ENCODE data around the gene PPM1L.
"Not testable (repeated sequence)": the region's sequence is repeated elsewhere in the genome, so short reads cannot be mapped to it uniquely, and the experiment has no call there.

PPM1L gene

DNA sequence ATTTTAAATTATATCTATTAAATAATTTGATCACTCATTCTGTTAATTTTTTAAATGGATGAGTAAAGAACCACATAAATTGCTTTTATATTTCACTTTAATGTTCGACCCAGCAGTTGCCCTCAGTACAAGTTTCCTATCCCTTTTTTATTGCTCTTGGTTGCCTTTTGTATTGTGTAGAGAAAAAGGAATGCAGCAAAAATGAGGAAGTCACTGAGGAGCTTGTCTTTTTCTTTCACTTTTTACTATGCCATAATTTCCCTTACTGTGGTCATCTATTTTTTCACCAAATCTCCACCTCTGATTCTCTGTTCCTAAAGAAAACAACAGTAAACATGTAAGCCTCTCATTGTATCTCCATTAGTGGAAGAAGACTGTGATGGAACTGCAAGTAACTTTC is 226.5 kb downstream of the PPM1L start:
- TF ChIP-seq SPI1 (IDR thresholded peaks at IDR 0.05; ENCODE audit: borderline replicate concordance, low read depth) (peak; percentile 97), GABPA (IDR thresholded peaks at IDR 0.05; ENCODE audit: low read depth) (no peak), POLR2AphosphoS5 (IDR thresholded peaks at IDR 0.05; ENCODE audit: low read depth) (no peak)
- TF ChIP-seq, protein P1, sequence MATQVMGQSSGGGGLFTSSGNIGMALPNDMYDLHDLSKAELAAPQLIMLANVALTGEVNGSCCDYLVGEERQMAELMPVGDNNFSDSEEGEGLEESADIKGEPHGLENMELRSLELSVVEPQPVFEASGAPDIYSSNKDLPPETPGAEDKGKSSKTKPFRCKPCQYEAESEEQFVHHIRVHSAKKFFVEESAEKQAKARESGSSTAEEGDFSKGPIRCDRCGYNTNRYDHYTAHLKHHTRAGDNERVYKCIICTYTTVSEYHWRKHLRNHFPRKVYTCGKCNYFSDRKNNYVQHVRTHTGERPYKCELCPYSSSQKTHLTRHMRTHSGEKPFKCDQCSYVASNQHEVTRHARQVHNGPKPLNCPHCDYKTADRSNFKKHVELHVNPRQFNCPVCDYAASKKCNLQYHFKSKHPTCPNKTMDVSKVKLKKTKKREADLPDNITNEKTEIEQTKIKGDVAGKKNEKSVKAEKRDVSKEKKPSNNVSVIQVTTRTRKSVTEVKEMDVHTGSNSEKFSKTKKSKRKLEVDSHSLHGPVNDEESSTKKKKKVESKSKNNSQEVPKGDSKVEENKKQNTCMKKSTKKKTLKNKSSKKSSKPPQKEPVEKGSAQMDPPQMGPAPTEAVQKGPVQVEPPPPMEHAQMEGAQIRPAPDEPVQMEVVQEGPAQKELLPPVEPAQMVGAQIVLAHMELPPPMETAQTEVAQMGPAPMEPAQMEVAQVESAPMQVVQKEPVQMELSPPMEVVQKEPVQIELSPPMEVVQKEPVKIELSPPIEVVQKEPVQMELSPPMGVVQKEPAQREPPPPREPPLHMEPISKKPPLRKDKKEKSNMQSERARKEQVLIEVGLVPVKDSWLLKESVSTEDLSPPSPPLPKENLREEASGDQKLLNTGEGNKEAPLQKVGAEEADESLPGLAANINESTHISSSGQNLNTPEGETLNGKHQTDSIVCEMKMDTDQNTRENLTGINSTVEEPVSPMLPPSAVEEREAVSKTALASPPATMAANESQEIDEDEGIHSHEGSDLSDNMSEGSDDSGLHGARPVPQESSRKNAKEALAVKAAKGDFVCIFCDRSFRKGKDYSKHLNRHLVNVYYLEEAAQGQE (IDR thresholded peaks at IDR 0.05; ENCODE audit: insufficient replicate concordance, low read depth): no peak
- no peak for DNase-seq (ENCODE audit: low read depth in 1 of 2, low spot score in 1 of 2)
- no peaks in the 10 kb centered on the region for H3K27me3 ChIP-seq (ENCODE audit: insufficient read depth, poor library complexity, severe bottlenecking)
- no peak overlapping the region for H3K4me3 ChIP-seq (replicated peaks; ENCODE audit: insufficient read depth, low read length)
- peak overlapping the region; percentile 8 for H3K27ac ChIP-seq (replicated peaks)

GRCh38 chr3:160983900-160984299 is 227.9 kb downstream of the PPM1L start:
- H3K27ac ChIP-seq (replicated peaks); H3K27me3 ChIP-seq (ENCODE audit: insufficient read depth, poor library complexity, severe bottlenecking); H3K4me3 ChIP-seq (replicated peaks; ENCODE audit: insufficient read depth, low read length); DNase-seq (ENCODE audit: low read depth in 1 of 2, low spot score in 1 of 2): not testable (repeated sequence)

- H3K4me3 ChIP-seq (replicated peaks; ENCODE audit: insufficient read depth, low read length): no peak overlapping the region
- H3K27ac ChIP-seq (replicated peaks): no peak overlapping the region
- DNase-seq (ENCODE audit: low read depth in 1 of 2, low spot score in 1 of 2): peak in 1 of 2 experiments; percentile 5
- TF ChIP-seq SPI1 (IDR thresholded peaks at IDR 0.05; ENCODE audit: borderline replicate concordance, low read depth) (no peak), GABPA (IDR thresholded peaks at IDR 0.05; ENCODE audit: low read depth) (no peak), POLR2AphosphoS5 (IDR thresholded peaks at IDR 0.05; ENCODE audit: low read depth) (no peak)
- TF ChIP-seq, protein P1 (IDR thresholded peaks at IDR 0.05; ENCODE audit: insufficient replicate concordance, low read depth): no peak
- TF ChIP-seq, protein P2, sequence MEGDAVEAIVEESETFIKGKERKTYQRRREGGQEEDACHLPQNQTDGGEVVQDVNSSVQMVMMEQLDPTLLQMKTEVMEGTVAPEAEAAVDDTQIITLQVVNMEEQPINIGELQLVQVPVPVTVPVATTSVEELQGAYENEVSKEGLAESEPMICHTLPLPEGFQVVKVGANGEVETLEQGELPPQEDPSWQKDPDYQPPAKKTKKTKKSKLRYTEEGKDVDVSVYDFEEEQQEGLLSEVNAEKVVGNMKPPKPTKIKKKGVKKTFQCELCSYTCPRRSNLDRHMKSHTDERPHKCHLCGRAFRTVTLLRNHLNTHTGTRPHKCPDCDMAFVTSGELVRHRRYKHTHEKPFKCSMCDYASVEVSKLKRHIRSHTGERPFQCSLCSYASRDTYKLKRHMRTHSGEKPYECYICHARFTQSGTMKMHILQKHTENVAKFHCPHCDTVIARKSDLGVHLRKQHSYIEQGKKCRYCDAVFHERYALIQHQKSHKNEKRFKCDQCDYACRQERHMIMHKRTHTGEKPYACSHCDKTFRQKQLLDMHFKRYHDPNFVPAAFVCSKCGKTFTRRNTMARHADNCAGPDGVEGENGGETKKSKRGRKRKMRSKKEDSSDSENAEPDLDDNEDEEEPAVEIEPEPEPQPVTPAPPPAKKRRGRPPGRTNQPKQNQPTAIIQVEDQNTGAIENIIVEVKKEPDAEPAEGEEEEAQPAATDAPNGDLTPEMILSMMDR (IDR thresholded peaks at IDR 0.05; ENCODE audit: insufficient read depth, low read length): no peak
- no peaks in the 10 kb centered on the region for H3K27me3 ChIP-seq (ENCODE audit: insufficient read depth, poor library complexity, severe bottlenecking)
Observed at GRCh38 chr3:160986069-160986468, 230.0 kb downstream of the PPM1L start.

DNA sequence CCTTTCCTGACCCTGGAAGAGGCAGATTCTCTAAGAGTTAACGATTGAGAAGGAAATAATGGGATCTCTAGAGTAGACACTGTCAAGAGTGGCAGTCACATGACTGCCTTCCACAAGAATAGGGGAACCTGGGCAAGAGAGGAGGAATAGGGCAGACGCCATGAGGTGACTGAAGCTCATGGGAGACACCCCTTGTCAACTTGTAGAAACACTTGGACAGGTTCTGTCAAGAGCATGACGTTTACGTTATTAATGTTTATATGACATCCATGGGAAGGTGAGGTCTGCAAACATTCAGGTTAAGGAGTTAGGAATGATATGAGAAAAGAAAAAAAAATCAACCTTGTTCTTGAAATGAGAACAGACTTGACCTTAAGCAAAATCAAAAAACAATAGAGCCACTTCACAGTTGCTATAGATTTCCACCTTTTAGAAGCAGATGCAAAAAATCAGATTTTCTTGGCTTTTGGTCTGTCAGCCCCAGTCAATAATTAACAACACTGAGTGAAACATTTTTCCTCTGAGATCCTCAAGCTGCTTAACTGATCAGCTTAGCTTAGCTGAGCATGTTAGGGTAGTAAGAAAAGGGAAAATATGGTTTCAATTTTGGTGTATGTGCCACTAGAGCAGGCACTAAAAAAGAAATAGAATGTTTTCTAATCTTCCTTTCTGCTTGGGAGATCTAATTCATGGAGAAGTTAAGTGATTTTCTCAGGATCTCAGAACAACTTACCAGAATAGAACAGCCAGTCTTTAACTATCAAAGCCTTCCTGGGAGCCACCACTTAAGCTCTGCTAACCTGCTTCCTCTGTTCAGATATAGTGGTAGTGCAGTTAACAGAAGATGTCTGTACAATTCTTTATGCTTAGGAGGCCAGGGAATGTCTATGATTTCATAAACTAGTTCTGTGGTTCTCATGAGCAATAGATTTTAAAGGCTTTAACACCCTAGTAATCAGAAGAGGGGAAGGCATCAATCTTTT is 232.2 kb downstream of the PPM1L start:
- DNase-seq (ENCODE audit: low read depth in 1 of 2, low spot score in 1 of 2): no peak
- Histone ChIP-seq H3K27me3 (ENCODE audit: insufficient read depth, poor library complexity, severe bottlenecking) (no peaks in the 10 kb centered on the region), H3K4me3 (replicated peaks; ENCODE audit: insufficient read depth, low read length) (no peak overlapping the region), H3K27ac (replicated peaks) (no peak overlapping the region)
- no peak for TF ChIP-seq SPI1 (IDR thresholded peaks at IDR 0.05; ENCODE audit: borderline replicate concordance, low read depth)
- TF ChIP-seq POLR2AphosphoS5 (IDR thresholded peaks at IDR 0.05; ENCODE audit: low read depth): no peak
- no peak for TF ChIP-seq GABPA (IDR thresholded peaks at IDR 0.05; ENCODE audit: low read depth)
- TF ChIP-seq, protein P1 (IDR thresholded peaks at IDR 0.05; ENCODE audit: insufficient replicate concordance, low read depth): no peak
- TF ChIP-seq, protein P2 (IDR thresholded peaks at IDR 0.05; ENCODE audit: insufficient read depth, low read length): no peak
